GM03348 (cell line): ENCODE data around the gene LPXN.

Source experiments
- DNase-seq: peaks from one replicate; pipeline ENCODE4 v3.0.0; 2012; ENCODE audit warnings: low spot score

Gene LPXN

GRCh38 chr11:58524232-58525036 is 51.2 kb downstream of the LPXN start:
- DNase-seq = peak; percentile 87

GRCh38 chr11:58513747-58514367 is 61.8 kb downstream of the LPXN start:
- DNase-seq = peak; percentile 72

- DNase-seq = no peak
Measured at GRCh38 chr11:58511636-58512035, 64.0 kb downstream of the LPXN start.

GRCh38 chr11:58509748-58510147 is 65.9 kb downstream of the LPXN start:
- no peak for DNase-seq

GRCh38 chr11:58508814-58509213 is 66.8 kb downstream of the LPXN start:
- no peak for DNase-seq

GRCh38 chr11:58508005-58508404 is 67.7 kb downstream of the LPXN start, which contains the start of gene OR5B21:
OR5B21 (minus strand) TSS chr11:58508105; CDS start chr11:58508105, 0 bp downstream.
- DNase-seq = no peak

- DNase-seq = no peak
Measured at GRCh38 chr11:58507355-58507754, 68.3 kb downstream of the LPXN start.

GRCh38 chr11:58506935-58507334 is 68.7 kb downstream of the LPXN start:
- no peak for DNase-seq

- no peak for DNase-seq
Measured at GRCh38 chr11:58505849-58506248, 69.8 kb downstream of the LPXN start.

GRCh38 chr11:58504232-58504631 is 71.4 kb downstream of the LPXN start:
- no peak for DNase-seq

- no peak for DNase-seq
Measured at GRCh38 chr11:58503361-58503856, 72.2 kb downstream of the LPXN start.

- DNase-seq = no peak
Measured at GRCh38 chr11:58502004-58502403, 73.7 kb downstream of the LPXN start.

GRCh38 chr11:58498464-58498863 is 77.2 kb downstream of the LPXN start:
- DNase-seq = no peak

GRCh38 chr11:58497951-58498350 is 77.7 kb downstream of the LPXN start:
- no peak for DNase-seq

- no peak for DNase-seq
Measured at GRCh38 chr11:58495906-58496305, 79.8 kb downstream of the LPXN start.

- peak; percentile 46 for DNase-seq
Measured at GRCh38 chr11:58494101-58494500, 81.6 kb downstream of the LPXN start.

- DNase-seq = peak; percentile 43
Measured at GRCh38 chr11:58493676-58494075, 82.0 kb downstream of the LPXN start.

GRCh38 chr11:58490827-58491226 is 84.8 kb downstream of the LPXN start:
- DNase-seq = no peak

GRCh38 chr11:58487170-58487569 is 88.5 kb downstream of the LPXN start:
- DNase-seq = no peak

GRCh38 chr11:58485961-58486360 is 89.7 kb downstream of the LPXN start:
- DNase-seq = no peak
